COLO668 (cell line): ENCODE data around the gene FRMD7.
"Not testable (repeated sequence)": the region's sequence is repeated elsewhere in the genome, so short reads cannot be mapped to it uniquely, and the experiment has no call there.

ENCODE experiments used
- DNase-seq: peaks from one replicate; lab custom pipeline; 2025; ENCODE audit not compliant: unreplicated experiment; lab: John Stamatoyannopoulos, UW

The FRMD7 gene

GRCh38 chrX:132127743-132128142 is at the start of gene FRMD7:
Gene FRMD7 (minus strand): TSS chrX:132128020. CDS start chrX:132127844, 176 bp downstream.
- DNase-seq, result no peak

GRCh38 chrX:132173647-132174046 is 45.8 kb upstream of the FRMD7 start:
- no peak for DNase-seq

GRCh38 chrX:132171881-132172280 is 44.1 kb upstream of the FRMD7 start:
- DNase-seq, result no peak

DNA sequence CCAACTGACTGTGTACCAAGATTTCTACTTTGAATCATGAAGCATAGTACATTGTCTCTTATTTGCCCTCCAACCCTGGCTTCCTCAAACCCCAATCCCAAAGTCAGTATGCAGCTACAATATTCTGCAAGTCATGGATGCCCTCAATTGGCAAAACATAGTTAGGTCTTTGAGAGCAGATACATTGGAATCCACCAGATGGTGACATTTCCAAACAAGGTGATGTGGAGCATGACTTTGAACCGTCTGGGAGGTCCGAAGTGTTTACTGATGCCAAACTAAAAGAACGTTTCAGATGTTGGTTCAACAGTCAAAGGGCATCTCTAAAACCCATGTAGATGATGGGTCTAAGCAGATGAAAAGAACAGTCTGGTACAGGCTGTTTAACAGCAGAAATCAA is 43.7 kb upstream of the FRMD7 start:
- no peak for DNase-seq

GRCh38 chrX:132169554-132169953 is 41.7 kb upstream of the FRMD7 start:
- DNase-seq, result peak; percentile 14

DNA sequence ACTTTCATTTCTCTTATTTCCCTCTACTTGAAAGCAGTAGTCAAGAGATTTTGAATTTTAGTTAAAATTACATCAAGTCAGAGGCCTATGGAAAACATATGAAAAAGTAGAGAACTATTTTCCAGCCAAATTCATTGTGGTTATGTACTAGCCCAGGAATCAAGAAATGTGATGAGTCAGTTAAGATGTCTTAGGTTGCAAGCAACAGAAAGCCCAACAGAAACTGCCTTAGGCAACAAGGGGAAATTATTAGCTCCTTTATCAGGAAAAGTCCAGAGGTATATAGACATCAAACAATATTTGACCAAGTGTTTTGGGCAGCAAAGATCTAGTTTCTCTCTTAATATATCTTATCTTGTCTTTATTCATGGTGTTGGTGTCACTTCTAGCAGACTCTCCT is 37.8 kb upstream of the FRMD7 start:
- DNase-seq, result no peak

DNA sequence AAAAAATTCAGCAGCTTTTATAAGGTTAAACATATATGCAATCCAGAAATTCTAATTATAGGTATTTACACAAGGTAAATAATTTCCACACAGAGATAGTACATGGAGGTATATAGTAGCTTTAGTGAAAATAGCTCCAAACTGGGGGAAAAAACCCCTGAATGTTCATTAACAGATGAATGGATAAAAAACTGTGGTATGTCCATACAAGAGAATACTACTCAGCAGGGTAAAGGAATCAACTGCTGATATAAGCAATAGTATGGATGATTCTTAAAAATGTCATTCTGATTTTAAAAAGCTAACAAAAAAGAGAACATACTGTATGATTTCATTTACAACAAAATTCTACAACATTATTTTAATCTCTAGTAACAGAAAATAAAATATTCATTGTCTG is 37.2 kb upstream of the FRMD7 start:
- DNase-seq, result no peak

- not testable (repeated sequence) for DNase-seq
Observed at GRCh38 chrX:132163094-132163493, 35.3 kb upstream of the FRMD7 start.

- DNase-seq, result no peak
Observed at GRCh38 chrX:132153166-132153565, 25.3 kb upstream of the FRMD7 start.

DNA sequence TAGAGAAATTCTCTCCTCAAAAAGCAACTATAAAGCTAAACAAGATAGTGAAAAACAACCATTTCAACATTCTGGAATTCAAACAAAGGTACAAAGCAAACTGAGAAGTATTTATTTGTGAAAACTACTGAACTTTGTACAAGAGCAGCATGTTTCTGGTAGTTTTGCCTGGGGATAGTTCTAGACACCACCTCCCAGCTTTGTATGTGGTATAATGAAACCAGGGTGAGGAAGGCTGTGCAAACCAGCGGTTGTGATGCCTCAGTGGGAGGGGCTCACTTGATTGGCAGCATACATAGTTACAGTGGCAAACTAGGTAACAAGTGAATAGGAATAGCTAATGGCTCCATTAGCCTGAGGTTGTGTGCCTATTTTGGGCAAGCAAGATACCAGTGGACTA is 18.6 kb upstream of the FRMD7 start:
- no peak for DNase-seq

DNA sequence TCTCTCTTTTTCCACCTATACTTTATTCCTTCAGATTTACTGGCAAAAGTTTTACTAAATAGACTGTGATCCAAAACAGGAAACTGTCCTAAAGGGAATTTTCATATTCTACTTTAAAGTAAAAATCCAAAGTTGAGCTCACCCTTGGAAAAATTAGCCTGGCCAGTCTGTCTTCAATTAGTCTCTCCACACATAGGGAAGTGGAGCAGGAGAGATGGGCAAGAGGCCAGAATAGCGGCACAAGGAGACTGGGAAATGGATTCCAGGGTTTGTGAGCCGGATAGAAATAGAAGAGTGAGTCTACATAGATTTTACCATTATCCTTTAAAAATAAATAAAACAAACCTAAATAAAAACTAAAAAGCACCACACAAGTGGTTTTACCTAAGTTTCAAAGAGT is 16.2 kb upstream of the FRMD7 start:
- DNase-seq, result no peak

- DNase-seq, result no peak
Observed at GRCh38 chrX:132125906-132126305, 1.9 kb downstream of the FRMD7 start.

GRCh38 chrX:132120913-132121312 is 6.9 kb downstream of the FRMD7 start:
- DNase-seq, result no peak

- DNase-seq, result no peak
Observed at GRCh38 chrX:132119821-132120515, 7.9 kb downstream of the FRMD7 start.

DNA sequence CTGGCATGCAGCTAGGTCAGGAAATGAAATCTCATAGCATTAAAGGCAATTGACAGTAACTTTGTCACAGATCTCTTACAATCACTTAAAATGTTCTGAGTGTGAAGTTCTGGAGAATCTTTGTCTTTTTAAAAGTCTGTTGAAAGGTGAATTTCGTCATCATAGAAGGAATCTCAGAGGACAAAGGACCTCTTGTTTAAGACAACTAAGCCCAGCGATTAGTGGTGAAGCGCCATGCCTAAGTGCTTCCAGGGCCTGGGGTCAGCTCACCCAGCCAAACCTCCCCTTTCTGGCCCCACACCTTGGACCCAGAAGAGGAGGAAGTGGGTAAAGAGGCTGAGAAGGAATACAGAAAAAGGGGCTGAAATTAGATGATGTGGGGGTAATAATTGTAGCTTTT is 8.5 kb downstream of the FRMD7 start:
- no peak for DNase-seq

DNA sequence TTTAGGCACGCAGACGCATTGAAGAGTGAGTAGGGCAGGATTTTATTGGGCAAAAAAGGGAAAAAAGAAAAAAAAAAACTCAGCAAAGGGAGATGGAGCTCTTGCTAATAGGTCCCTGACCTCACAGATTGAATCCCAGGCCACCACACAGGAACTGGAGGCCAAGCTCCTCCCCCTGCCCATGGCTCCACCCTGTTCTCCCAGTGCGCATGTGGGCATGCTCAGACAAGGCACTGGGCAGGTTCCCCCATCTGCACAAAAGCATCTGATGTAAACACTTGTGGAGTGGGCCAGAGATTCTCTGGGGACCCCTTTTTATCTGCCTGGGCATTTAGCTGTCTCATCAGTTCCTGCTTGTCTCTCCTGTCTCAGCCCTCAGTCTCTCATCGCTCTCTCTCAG is 9.5 kb downstream of the FRMD7 start:
- no peak for DNase-seq

DNA sequence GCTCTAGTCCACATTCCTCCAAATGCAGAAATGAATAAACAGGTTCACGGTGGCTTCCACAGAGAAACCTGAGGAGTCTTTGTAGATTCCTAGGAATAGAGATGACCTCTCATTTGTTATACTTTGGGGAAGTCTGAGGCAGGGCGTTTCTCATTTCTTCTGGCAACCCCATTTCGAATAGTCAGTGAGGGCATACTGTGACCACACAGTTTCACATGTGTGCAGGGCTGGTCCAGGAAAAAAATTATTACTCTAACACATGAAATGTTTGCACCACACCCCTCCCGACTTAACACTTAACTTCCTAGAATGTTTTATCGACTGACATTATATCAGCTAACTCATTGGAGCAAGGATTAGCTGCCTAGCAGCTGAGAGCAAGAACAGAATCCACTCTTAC is 12.0 kb downstream of the FRMD7 start:
- DNase-seq, result no peak

DNA sequence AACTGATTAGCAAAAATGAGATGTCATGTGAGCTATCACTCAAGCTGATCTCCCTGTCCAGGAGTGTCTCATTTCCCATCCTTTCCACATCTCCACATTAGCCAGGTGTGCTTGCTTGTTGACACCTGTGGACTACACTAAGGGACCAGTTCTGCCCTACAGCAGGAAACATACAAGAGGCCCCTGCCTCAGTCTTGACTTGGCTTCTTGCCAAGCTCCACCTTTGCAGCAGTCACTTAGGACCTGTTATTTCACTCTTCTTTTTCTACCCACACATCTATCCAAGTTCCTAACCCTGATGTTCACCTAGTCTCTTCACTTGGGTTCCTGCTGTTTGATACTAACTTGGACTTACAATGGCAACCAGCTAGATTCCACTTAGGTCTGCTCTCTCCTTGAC is 13.2 kb downstream of the FRMD7 start:
- DNase-seq, result peak; percentile 62

- DNase-seq, result no peak
Observed at GRCh38 chrX:132107291-132107690, 20.5 kb downstream of the FRMD7 start.

DNA sequence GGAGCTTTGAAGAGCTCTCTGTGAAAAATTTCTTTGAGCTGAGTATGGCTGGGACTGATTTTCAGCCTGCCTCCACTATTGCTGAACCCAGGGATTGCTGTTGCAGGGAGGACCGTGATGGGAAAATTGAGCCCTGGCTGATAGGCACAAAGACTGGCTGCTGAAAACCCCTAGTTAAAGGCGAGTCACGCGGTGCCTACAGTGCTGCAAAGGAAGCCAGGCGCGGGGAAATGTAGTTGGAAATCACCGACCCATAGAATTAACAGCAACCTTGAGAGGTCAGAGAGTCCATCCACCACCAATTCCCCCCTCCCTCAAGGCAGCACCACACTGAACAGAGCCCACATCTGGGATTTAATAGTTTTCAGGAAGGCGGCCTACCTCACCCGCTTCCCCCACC is 26.0 kb downstream of the FRMD7 start:
- no peak for DNase-seq

DNA sequence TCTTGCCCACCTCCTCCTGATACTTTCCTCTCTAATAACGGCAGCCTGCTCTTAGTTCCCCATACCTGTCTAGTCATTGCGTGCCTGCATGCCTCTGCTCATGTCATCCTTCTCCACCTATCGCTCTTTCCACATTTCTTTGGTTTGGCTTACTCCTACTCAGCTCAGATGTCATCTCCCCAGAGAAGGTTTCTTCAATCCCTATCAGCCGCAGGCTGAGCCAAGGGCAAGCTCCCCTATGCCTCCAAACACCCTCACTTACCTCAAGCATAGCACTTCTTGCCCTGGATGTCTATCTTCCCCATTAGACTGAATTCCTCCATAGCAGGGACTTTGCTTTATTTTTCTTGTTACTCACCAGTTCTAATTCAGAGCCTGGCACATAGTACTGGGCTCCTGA is 26.6 kb downstream of the FRMD7 start:
- DNase-seq, result no peak

DNA sequence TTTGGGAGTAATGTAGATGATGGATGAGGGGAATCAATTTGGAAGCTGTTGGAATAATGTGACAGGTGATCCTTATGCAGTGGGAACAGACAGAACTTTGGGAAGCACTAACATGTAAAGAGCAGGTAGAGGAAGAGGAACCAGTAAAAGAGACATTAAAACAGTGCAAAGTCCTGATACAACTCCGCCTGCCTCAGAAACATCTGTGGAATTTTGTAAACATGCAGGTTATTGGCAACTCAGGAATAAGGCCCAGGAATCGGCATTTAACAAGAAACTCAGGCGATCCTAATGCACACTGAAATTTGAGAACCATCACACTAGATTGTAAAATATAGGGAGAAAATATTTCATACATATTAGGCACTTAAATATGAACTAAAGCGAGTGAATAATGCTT is 29.1 kb downstream of the FRMD7 start:
- not testable (repeated sequence) for DNase-seq

GRCh38 chrX:132094164-132094563 is 33.7 kb downstream of the FRMD7 start:
- DNase-seq, result no peak
